ENCODE results near the gene TSG101.

Gene TSG101

GRCh38 chr11:18485913-18486528, 40.7 kb downstream of the TSG101 start:
- Mint-ChIP-seq H3K27me3 (no peaks in the 10 kb centered on the region), H3K4me3 (no peak overlapping the region), H3K27ac (no peak overlapping the region), H3K36me3 (ENCODE audit: low read depth) (peaks cover 91% of the 10 kb centered on the region), H3K9me3 (no peaks in the 10 kb centered on the region), H3K4me1 (ENCODE audit: low read depth) (no peaks in the 10 kb centered on the region)
- intact Hi-C loops (cut with micrococcal nuclease), result no loop called here

GRCh38 chr11:18479063-18479462, 47.7 kb downstream of the TSG101 start:
- H3K4me3 Mint-ChIP-seq, result no peak overlapping the region
- no peak overlapping the region for H3K27ac Mint-ChIP-seq
- intact Hi-C loops (cut with micrococcal nuclease), result no loop called here
- H3K4me1 Mint-ChIP-seq (ENCODE audit: low read depth), result peaks cover 13% of the 10 kb centered on the region
- H3K36me3 Mint-ChIP-seq (ENCODE audit: low read depth), result peaks cover 85% of the 10 kb centered on the region
- H3K9me3 Mint-ChIP-seq, result no peaks in the 10 kb centered on the region
- H3K27me3 Mint-ChIP-seq, result no peaks in the 10 kb centered on the region

- Mint-ChIP-seq H3K4me1 (ENCODE audit: low read depth) (peaks cover 13% of the 10 kb centered on the region), H3K27ac (no peak overlapping the region), H3K36me3 (ENCODE audit: low read depth) (peaks cover 28% of the 10 kb centered on the region), H3K4me3 (no peak overlapping the region), H3K27me3 (no peaks in the 10 kb centered on the region), H3K9me3 (no peaks in the 10 kb centered on the region)
- intact Hi-C loops (cut with micrococcal nuclease), result no loop called here
Measured at GRCh38 chr11:18472587-18472986, 54.2 kb downstream of the TSG101 start.

GRCh38 chr11:18471995-18472394, 54.7 kb downstream of the TSG101 start:
- H3K4me3 Mint-ChIP-seq, result no peak overlapping the region
- H3K27ac Mint-ChIP-seq, result no peak overlapping the region
- intact Hi-C loops (cut with micrococcal nuclease), result no loop called here
- no peaks in the 10 kb centered on the region for H3K27me3 Mint-ChIP-seq
- H3K9me3 Mint-ChIP-seq, result no peaks in the 10 kb centered on the region
- peaks cover 22% of the 10 kb centered on the region for H3K36me3 Mint-ChIP-seq (ENCODE audit: low read depth)
- peaks cover 10% of the 10 kb centered on the region for H3K4me1 Mint-ChIP-seq (ENCODE audit: low read depth)

- H3K36me3 Mint-ChIP-seq (ENCODE audit: low read depth), result peaks cover 7% of the 10 kb centered on the region
- H3K27ac Mint-ChIP-seq, result no peak overlapping the region
- H3K9me3 Mint-ChIP-seq, result no peaks in the 10 kb centered on the region
- intact Hi-C loops (cut with micrococcal nuclease), result no loop called here
- H3K4me3 Mint-ChIP-seq, result no peak overlapping the region
- no peaks in the 10 kb centered on the region for H3K27me3 Mint-ChIP-seq
- H3K4me1 Mint-ChIP-seq (ENCODE audit: low read depth), result no peaks in the 10 kb centered on the region
Measured at GRCh38 chr11:18468961-18469360, 57.8 kb downstream of the TSG101 start.

- no peaks in the 10 kb centered on the region for H3K27me3 Mint-ChIP-seq
- no peak overlapping the region for H3K27ac Mint-ChIP-seq
- no peak overlapping the region for H3K4me3 Mint-ChIP-seq
- no peaks in the 10 kb centered on the region for H3K9me3 Mint-ChIP-seq
- H3K36me3 Mint-ChIP-seq (ENCODE audit: low read depth), result peaks cover 4% of the 10 kb centered on the region
- intact Hi-C loops (cut with micrococcal nuclease), result no loop called here
- H3K4me1 Mint-ChIP-seq (ENCODE audit: low read depth), result no peaks in the 10 kb centered on the region
Measured at GRCh38 chr11:18468059-18468458, 58.7 kb downstream of the TSG101 start.

GRCh38 chr11:18466402-18466801, 60.3 kb downstream of the TSG101 start:
- no peaks in the 10 kb centered on the region for H3K9me3 Mint-ChIP-seq
- no peaks in the 10 kb centered on the region for H3K4me1 Mint-ChIP-seq (ENCODE audit: low read depth)
- intact Hi-C loops (cut with micrococcal nuclease), result no loop called here
- no peak overlapping the region for H3K4me3 Mint-ChIP-seq
- no peak overlapping the region for H3K27ac Mint-ChIP-seq
- no peaks in the 10 kb centered on the region for H3K27me3 Mint-ChIP-seq
- peaks cover 4% of the 10 kb centered on the region for H3K36me3 Mint-ChIP-seq (ENCODE audit: low read depth)

- intact Hi-C loops (cut with micrococcal nuclease), result no loop called here
Measured at GRCh38 chr11:18463439-18463838, 63.3 kb downstream of the TSG101 start.

GRCh38 chr11:18461909-18462308, 64.8 kb downstream of the TSG101 start:
- no peak overlapping the region for H3K27ac Mint-ChIP-seq
- no peaks in the 10 kb centered on the region for H3K36me3 Mint-ChIP-seq (ENCODE audit: low read depth)
- H3K4me1 Mint-ChIP-seq (ENCODE audit: low read depth), result no peaks in the 10 kb centered on the region
- intact Hi-C loops (cut with micrococcal nuclease), result no loop called here
- no peaks in the 10 kb centered on the region for H3K9me3 Mint-ChIP-seq
- no peak overlapping the region for H3K4me3 Mint-ChIP-seq
- H3K27me3 Mint-ChIP-seq, result no peaks in the 10 kb centered on the region

More at GRCh38 chr11:18463439-18463838, 63.3 kb downstream of the TSG101 start:
- Mint-ChIP-seq H3K27ac (no peak overlapping the region), H3K9me3 (no peaks in the 10 kb centered on the region), H3K36me3 (ENCODE audit: low read depth) (peaks cover 4% of the 10 kb centered on the region), H3K4me3 (no peak overlapping the region), H3K27me3 (no peaks in the 10 kb centered on the region), H3K4me1 (ENCODE audit: low read depth) (no peaks in the 10 kb centered on the region)

- Mint-ChIP-seq H3K4me1 (ENCODE audit: low read depth) (no peaks in the 10 kb centered on the region), H3K9me3 (no peaks in the 10 kb centered on the region), H3K36me3 (ENCODE audit: low read depth) (no peaks in the 10 kb centered on the region), H3K27me3 (peaks cover 15% of the 10 kb centered on the region), H3K4me3 (no peak overlapping the region), H3K27ac (no peak overlapping the region)
- intact Hi-C loops (cut with micrococcal nuclease), result no loop called here
Measured at GRCh38 chr11:18459634-18460033, 67.1 kb downstream of the TSG101 start.

- Mint-ChIP-seq H3K27me3 (peaks cover 15% of the 10 kb centered on the region), H3K27ac (no peak overlapping the region), H3K9me3 (no peaks in the 10 kb centered on the region), H3K4me3 (no peak overlapping the region), H3K36me3 (ENCODE audit: low read depth) (no peaks in the 10 kb centered on the region), H3K4me1 (ENCODE audit: low read depth) (no peaks in the 10 kb centered on the region)
- intact Hi-C loops (cut with micrococcal nuclease), result no loop called here
Measured at GRCh38 chr11:18457450-18457849, 69.3 kb downstream of the TSG101 start.

- Mint-ChIP-seq H3K4me3 (peak within 1 kb of the TSS; percentile 15), H3K27ac (no peak within 1 kb of the TSS), H3K36me3 (ENCODE audit: low read depth) (no peaks in the 10 kb centered on the region), H3K9me3 (no peaks in the 10 kb centered on the region), H3K4me1 (ENCODE audit: low read depth) (no peaks in the 10 kb centered on the region), H3K27me3 (peaks cover 15% of the 10 kb centered on the region)
- intact Hi-C loops (cut with micrococcal nuclease), result no loop called here
Measured at GRCh38 chr11:18455686-18456372, 70.9 kb downstream of the TSG101 start, which contains the start of gene LDHAL6A. Gene LDHAL6A (plus strand): TSS chr11:18455856. CDS start chr11:18456681, 825 bp downstream.

GRCh38 chr11:18452927-18453326, 73.8 kb downstream of the TSG101 start:
- peaks cover 16% of the 10 kb centered on the region for H3K4me1 Mint-ChIP-seq (ENCODE audit: low read depth)
- H3K36me3 Mint-ChIP-seq (ENCODE audit: low read depth), result no peaks in the 10 kb centered on the region
- H3K4me3 Mint-ChIP-seq, result no peak overlapping the region
- intact Hi-C loops (cut with micrococcal nuclease), result no loop called here
- no peak overlapping the region for H3K27ac Mint-ChIP-seq
- peaks cover 15% of the 10 kb centered on the region for H3K27me3 Mint-ChIP-seq
- H3K9me3 Mint-ChIP-seq, result no peaks in the 10 kb centered on the region

GRCh38 chr11:18449251-18449650, 77.5 kb downstream of the TSG101 start:
- Mint-ChIP-seq H3K27ac (peak overlapping the region; percentile 43), H3K36me3 (ENCODE audit: low read depth) (no peaks in the 10 kb centered on the region), H3K4me3 (no peak overlapping the region), H3K9me3 (no peaks in the 10 kb centered on the region), H3K27me3 (no peaks in the 10 kb centered on the region), H3K4me1 (ENCODE audit: low read depth) (peaks cover 16% of the 10 kb centered on the region)
- intact Hi-C loops (cut with micrococcal nuclease), result no loop called here

- Mint-ChIP-seq H3K9me3 (no peaks in the 10 kb centered on the region), H3K27ac (no peak overlapping the region), H3K4me3 (no peak overlapping the region), H3K36me3 (ENCODE audit: low read depth) (no peaks in the 10 kb centered on the region), H3K4me1 (ENCODE audit: low read depth) (no peaks in the 10 kb centered on the region), H3K27me3 (no peaks in the 10 kb centered on the region)
- intact Hi-C loops (cut with micrococcal nuclease), result no loop called here
Measured at GRCh38 chr11:18438691-18439090, 88.1 kb downstream of the TSG101 start.
